HG03039 (cell line): ENCODE results near the gene RNLS.

Source experiments
- ATAC-seq: cut with Tn5 transposase; IDR thresholded peaks from one replicate; pipeline ENCODE4 v1.9.1; 2021; ENCODE audit warnings: mild to moderate bottlenecking, moderate library complexity; ENCODE audit not compliant: unreplicated experiment

Gene RNLS

DNA sequence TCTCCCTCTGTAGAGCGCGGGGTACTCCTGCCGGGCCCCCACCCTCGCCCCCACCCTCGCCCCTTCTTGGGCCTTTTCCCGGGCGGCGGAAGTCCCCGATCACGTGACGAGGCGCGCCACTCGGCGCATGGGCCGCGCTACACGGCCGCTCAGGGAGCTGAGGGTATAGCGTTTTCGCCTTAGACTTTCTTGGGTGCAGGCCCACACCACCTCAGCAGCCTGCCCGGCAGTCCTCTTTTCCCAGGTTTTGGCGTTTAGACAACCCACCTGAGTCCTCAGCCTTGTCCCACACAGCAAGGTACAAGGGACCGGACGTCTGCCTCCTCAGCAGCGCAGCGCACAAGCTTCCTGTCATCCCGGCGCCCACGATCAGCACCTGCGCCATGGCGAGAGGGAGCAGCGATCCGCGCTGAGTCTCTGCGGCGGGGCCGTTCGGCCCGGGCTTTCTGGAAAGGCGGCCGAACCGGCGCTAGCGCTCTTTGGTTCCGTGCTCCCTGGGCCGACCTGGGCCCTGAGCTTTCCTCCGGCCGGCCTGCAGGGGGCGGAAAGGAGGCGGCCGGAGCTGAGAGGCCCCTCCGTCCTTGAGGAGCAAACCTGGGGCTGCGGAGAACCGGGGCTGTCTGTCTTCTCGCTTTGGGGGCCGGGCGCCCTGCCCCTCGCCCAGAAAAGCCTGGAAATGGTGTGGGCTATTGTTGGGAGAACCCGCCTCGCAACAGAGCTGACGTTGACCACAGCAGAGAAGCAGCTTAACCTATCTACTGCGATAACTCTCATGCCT, at the start of gene RNLS:
RNLS (minus strand) TSS at position 513 of the 778 bp plus-strand sequence.
- peak; percentile 79 for ATAC-seq

DNA sequence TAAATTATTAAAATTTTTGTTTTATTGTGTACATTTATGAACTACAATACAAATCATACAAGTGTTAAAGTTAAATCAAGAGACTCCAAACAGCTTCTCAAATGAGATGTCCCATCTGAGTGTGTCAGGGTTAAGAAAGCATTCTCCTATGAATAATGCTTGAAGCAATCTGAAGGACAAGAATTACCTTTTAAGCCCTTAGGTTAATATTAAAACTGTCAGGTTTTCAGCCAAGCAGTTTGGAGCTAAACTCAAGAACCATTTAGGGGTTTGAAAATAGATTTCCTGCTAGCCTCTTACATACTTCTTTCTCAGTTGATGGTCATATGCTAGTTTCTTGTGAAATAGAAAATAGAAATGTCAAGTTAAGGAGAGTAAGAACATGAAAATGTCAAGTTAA, 41.7 kb upstream of the RNLS start:
- ATAC-seq, result no peak

DNA sequence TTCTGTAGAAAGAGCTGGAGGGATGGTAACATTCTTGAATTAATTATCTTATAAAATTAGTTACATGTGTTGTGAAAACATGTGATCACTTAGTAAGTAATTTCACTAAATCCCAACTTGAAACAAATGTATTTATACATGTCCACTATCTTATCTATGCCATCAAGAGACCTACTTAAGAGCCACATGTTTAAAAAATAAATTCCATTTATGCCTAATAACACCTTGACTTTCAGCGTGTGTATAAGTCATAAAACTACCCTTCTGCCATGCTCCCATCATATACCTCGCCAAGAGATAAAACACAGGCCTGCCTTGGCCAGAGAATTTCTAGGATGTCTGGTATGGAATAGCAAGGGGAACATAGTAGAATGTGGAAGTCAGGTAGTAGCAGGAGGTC, 40.7 kb upstream of the RNLS start:
- ATAC-seq, result no peak

DNA sequence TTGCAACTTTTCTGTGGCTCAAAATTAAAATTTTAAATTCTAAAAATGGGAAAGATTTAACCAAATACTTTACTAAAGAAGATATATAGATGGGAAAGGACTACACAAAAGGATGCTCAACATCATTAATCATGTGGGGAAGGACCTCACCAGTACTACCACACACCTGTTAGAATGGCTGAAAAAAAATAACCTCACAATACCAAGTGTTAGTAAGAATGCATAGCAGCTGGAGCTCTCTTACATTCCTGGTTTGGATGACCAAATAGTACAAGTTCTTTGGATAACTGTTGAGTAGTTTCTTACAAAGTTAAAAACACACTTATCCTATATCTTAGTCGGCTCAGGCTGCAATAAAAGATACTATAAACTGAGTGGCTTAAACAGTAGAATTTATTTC, 37.3 kb upstream of the RNLS start:
- no peak for ATAC-seq

DNA sequence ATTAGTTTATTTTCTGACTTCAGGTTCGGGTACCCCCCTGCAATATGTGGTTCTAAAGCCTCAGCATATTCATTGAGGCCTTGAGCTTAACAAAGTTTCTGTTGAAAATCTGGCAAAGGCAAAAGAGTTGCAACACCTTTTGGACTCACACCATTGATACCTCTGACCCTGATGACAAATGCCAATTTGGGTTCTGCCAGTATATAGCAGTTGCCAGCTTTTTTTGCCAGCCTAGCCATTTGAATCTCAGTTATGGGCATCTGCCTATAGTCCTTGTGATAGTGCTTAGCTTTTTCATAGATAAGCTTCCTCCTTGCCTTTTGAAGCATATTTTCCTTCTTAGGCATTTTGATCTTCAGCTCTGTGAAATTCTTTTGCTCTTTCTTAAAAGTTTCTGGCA, 35.4 kb upstream of the RNLS start:
- ATAC-seq, result no peak

DNA sequence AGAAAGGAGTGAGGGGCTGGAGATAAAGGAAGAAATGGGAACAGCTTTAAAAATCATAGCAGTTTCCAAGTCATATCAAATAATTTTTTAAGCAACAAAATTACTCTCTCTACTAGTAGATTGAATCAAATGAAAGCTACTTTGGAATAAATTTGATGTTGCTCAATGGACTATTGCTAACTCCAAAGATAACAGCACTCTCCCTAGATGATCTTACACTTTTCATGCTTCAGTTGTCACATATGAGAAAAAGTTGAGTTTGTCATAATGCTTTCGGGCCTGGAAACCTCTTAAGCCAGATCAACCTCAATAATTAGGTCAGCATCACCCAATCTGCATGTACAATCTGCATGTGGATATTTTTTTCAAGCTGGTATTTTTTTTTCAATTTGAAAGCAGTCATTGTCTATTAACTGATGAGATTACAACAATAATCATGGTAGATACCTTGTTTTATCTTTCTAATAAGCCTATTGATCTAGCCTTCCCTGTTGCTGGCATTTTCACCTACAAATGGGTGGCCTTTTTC, 34.7 kb upstream of the RNLS start:
- no peak for ATAC-seq

DNA sequence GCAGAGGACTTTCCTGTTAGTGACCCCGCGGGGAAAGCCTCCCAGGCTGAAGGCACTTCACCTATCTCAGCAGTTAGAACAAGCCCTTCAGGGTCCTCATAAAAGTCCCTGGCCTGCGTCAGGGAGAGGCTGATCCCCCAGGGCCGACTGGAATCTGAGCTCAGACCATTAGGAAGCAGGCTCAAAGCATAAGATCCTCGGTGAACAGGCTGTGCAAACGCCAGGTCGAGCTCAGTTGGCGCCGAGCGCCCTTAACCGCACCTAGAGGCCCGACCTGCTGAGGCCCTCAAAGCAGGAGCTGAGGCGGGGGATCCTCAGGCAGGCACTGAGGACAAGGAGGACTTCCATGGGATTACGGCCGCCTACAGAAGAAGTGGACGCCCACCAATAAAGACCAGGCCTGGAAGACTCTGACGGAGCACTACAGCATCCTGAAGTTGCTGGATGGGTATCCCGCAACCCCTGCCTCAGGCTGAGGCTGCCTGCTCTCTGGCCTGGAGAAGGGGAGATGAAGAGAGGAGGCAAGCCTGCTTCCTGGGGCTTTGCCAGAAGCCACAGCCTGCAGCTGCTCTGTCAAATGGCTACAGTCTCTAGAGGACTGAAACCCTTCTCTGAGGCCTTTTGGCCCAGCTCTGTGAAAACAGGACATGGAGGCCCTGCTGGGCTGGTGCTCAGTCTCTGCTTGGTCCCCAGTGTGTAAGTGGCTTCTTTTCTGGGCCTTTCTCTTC, 33.3 kb upstream of the RNLS start:
- no peak for ATAC-seq

DNA sequence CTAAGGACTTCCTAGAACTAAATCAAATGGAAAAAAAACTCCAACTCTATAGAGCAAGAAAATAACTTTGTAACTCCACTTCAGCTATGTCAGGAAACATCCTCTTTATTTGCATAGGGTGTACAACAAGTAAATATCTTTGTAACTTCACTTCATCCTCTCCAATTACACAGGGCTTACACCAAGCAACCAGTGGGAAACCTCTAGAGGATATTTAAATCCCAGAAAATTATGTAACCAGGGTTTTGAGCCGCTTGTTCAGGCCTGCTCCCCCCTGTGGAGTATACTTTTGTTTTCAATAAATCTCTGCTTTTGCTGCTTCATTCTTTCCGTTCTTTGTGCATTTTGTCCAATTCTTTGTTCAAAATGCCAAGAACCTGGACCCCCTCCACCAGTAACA, 25.7 kb upstream of the RNLS start:
- no peak for ATAC-seq

DNA sequence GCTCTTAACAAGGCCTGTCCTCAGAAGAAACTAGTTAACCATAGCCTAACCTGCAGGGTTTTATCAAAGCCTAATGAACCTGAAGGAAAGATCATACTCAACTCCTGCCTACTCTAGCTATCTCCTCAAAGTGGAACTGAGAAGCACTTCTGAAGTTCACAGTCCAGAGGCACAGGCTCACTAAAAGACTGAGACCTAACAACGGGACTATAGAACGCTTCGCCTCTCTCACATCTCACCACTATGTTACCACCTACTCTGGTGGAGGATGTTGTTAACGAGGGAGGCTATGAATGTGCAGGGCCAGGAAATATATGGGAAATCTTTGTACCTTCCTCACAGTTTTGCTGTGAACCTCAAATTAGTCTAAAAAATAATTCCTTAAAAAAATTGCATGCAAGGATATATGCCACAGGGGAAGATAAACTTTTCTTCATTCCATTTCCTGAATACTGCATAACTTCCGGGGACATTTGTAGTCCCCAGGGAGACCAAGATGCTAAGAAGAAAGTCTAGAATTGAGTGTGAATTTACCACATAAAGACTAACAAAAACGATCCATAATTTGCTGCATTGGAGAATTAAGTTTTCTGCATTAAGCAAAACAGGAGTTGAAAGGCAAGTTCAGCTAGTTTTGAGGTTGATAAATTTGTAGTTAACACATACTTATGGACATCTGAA, 25.1 kb upstream of the RNLS start:
- ATAC-seq, result no peak

DNA sequence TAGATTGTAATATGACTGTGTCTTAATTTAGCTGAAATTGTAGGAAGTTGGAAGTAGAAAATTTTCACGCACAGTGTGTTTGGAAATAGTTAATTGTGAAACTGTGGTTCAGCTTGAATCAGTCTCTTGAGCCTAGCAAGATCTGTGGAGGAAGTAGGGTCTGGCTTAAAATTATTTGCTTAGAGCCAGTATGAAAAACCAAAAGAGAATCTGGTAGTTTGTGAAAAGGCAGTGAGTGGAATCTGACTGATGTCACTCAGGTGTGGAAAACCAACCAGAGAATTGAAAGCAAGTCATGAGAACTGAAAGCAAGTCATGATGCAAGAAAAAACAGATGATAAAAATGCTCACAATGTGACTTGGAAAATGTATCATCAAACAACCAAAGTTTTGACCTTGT, 14.9 kb upstream of the RNLS start:
- ATAC-seq, result peak; percentile 76

DNA sequence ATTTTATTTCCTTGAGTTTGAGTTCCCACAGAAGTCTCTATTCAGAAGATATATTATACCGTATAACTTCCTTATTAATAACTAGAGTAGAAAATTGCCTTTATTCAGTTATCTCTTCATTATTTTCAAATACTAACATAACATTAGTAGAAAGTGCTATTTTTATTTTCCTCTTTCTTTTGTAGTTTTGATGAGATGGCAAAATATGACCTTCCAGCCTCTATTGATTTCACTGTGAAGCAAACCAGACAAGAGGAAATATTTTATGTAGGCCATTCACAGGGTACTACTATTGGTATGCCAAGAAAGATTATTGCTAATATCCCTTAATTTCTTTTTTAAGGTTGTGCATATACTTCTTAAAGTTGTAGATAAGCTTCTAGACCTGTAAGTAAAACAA, 11.4 kb upstream of the RNLS start:
- ATAC-seq, result no peak

DNA sequence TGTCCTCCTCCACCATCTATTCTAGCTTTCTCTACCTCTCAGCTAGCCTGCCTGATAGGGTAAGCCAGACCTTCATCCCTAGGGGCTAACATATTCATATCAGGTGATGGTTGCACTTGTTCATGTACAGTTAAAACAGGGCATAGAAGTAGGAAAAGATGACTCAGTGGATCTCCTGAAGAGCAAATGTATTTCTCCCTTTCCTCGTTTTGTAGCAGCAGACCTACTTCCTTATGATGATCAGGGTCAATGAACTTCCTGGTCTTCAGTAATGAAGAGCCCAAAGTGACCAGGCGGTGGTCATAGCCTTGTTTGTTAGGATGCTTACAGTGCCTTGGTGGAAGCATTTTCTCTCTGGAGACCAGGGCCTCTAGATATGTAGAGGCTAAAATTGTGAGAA, 9.8 kb upstream of the RNLS start:
- ATAC-seq, result no peak

DNA sequence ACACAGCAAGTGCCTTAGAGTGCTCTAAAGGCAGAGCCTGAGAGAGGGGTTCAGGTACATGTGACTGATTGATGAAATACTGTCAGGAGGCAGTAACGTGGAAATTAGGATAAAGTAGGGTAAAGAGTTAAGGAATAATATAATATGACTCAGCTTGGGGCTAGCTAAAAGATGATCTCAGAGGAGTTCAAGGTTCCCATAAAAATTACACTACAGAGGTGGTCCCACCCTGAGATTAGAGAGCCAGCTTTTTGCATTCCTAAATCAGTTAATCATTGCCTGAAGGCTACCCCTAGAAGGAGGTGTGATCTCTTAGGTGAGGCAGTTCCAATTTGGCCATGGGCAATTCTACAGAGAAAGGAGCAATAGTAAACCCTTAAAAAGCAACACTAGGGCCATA, 9.3 kb upstream of the RNLS start:
- no peak for ATAC-seq

DNA sequence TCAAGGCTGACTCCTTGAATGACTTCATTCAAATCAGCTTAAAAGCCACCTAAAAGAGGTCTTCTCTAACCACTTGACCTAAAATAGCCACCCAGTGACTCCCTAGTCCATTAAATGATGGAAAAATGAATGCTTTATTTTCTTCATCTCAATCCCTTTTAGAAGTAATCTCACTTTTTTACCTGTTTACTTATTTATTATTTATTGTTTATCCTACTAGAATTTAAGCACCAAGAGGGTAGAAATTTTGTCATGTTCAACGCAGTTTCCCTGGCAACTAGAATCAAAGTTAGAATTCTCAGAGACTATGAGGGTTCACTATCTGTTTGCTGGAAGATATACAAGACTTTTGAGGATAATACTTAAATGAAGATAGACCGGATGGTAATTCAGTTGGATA, 3.3 kb upstream of the RNLS start, which contains the start of gene LIPJ:
LIPJ (plus strand) TSS at position 301 of the 400 bp plus-strand sequence. CDS start 3,926 bp downstream, outside the sequence.
- ATAC-seq, result no peak

DNA sequence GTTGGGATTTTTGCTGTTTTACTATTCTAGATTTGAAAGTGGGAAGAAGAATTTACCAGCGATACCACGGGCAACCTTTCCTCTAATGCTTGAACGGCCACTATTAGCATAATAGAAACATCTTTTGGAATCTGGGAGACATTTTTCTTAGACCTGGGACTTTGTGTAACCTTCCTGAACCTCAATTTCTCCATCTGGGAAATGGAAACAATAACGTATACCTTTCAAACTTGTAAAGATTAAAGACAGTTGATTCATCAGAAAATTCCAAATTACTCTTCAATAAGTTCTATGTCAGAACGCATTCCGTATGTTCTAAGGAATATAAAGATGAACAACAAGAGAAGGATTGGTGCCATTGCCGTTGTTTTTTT, 453 bp upstream of the RNLS start:
- no peak for ATAC-seq

DNA sequence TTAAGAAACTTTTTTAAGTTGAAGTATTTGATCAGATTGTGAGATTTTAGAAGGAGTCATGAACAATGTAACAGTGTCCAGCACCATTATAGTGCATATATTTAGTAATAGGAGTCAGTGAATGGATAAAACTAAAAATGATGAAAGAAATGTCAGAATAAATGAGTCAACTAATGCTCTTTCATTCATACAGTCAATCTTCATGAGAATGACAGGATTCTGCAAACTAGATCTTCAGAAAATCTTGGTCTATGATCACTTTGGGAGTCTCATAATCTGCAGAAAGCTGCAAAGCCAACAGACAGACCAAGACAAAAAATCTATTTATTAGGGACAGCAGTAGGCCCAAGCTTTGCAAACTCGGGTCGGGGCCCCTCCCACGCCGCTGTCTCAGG, 710 bp downstream of the RNLS start:
- ATAC-seq, result no peak

DNA sequence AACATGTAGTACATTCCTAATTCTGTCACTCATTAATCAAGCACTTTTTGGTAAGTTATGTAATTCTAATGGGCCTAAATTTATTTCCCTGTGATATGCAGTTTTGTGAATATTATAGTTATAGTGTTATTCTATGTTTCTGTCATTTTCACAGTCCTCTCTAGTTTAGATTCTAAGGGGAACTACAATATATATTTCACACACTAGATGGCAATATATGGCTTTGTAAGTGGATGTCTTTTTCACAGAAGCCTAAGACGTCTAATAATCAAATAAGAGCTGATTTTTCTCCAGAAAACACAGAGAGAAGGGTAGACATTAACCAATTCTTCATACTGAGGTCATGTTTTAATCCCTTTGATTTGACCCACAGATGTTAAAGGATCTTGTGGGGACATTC, 18.0 kb downstream of the RNLS start:
- no peak for ATAC-seq

DNA sequence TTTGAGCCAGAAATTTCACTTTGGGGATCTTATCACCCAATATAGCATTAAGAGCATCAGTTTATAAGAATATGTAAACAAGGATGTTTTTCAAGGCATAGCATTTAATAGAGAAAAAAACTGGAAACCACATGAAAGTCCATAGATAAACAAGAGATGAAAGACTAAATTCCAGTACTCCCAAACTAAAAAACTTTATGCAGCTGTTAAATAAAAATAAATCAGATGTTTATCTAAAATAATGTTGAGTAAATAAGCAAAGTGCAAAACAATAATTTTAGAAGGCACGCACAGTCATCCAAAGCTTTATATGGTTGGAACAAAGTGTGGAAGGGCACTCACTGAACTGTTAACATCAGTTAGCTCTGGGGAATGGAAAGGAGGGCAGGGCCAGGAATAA, 21.0 kb downstream of the RNLS start:
- ATAC-seq, result no peak

DNA sequence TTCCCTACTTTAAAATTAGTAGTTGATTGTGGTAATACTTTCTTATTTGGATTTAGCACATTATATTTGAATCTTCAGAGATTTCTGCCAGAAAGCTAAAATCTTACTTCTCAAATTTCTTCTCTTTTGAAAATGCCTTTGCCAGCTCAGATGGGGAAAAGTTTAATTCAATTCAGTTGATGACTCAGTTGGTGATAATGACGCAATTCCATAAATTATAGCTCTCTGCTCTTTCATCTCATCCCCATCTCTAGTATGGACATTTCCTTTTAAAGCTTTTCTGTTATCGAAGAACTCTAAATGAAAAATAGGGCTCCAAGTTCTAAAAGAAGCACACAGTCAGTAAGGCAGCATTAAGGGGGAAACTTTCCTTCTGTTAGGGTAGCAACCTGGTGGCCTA, 25.5 kb downstream of the RNLS start:
- ATAC-seq, result no peak

DNA sequence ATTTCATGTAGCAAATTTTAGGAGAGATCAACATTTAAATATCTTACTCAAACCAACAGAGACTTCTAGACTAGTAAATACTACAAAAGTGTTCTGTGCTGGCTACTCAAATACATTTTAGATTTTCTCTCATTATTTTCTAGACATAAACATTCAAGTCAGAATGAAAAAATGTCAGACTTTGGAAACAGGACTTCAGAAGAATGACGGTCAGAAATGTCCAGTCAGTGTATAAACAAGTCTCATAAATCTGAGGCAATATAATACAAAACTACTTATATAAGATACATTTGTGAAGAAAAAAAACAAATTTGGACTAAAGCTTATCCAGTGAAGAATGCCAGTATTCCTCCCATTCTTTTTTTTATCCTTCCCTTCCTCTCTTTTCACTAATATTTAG, 25.9 kb downstream of the RNLS start:
- ATAC-seq, result no peak

DNA sequence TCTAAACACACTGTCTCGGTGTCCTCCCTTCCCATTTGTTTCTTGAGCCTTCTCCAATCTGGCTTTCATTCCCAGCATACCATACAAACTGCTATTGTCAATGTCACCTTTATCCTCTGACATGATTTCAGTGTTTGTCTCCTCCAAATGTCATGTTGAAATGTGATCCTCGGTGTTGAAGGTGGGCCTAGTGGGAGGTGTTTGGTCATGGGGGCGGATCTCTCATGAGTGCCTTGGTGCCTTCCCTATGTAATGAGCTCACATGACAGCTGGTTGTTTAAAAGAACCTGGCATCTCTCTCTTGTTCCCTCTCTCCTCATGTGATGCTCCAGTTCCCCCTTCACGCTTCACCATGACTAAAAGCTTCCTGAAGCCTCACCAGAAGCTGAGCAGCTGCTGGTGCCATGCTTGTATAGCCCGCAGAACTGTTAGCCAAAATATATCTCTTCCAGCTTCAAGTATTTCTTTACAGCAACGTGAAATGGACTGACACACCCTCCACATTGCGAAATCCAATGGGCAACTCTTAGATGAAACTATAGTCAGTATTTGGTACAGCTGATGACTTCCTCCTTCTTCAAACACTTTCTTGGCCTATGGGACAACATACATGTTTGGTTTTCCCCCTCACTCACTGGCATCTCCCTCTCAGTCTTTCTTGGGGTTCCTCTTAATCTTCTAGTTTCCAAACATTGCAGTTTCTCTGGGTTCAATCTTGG, 27.8 kb downstream of the RNLS start:
- ATAC-seq, result no peak
